Panc1 (cell line): Measurements from ENCODE around the gene ATP1A3.

ENCODE experiments used
- CTCF ChIP-seq: fragments of 450-650 bp; IDR thresholded peaks from 2 replicates; pipeline ENCODE4 v1.5.1; 2017; ENCODE audit warnings: mild to moderate bottlenecking
- SIN3A ChIP-seq: IDR thresholded peaks from 2 replicates; pipeline ENCODE4 v1.6.1; 2012; ENCODE audit warnings: low read depth, mild to moderate bottlenecking, low read length, moderate library complexity, borderline replicate concordance; ENCODE audit not compliant: insufficient read depth

DNA sequence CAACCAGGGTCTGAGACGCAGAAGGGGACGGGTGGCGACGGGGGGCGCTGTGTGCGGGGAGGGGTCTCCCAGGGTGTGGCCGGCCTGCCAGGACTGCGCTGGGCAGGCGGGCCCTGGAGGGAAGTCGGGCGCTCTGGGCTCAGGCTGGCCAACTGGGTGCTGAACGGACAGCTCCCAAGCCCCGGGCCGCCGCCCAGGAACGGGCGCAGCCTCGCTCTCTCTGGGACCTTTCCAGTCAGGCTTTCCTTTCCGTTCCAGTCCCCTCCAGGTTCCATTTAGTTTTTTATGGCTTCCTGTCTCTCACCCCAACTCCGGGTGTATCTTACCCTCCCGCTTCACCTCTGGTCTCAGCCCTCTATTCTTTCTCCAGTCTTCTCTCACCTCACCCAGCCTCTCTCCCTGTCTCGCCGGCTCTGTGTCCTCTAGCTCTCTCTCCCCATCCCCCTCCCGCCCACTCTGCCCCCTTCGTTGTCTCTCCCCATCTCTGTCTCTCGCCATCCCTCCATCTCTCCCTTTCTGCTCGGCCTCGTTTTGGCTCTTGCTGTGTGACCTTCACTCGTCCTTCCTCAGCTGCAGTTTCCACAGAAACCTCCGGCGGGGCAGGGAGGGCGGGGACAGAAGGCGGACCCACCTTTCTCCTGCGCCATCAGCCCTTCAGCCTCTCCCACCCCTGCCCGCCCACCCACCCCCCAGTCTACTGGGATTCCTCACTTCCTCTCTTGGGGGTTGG, 3.3 kb upstream of the ATP1A3 start:
- TF ChIP-seq CTCF, result no peak
- no peak for TF ChIP-seq SIN3A
